GM10248 (cell line): ENCODE results near the gene ORC6.

Experiments used
- CTCF ChIA-PET: fragments of 300-600 bp; sonication (Branson Sonifier 250); formaldehyde crosslinking; extraction: SDS; loops from one replicate; lab custom pipeline; 2021; ENCODE audit warnings: antibody characterized with exemption; lab: Yijun Ruan, JAX
- POLR2A ChIA-PET: fragments of 350-650 bp; sonication (Branson Sonifier 250); formaldehyde crosslinking; extraction: SDS; loops from one replicate; lab custom pipeline; 2020; ENCODE audit warnings: antibody characterized with exemption; lab: Yijun Ruan, JAX
- DNase-seq: peaks from one replicate; pipeline ENCODE4 v3.0.0; 2012; ENCODE audit errors: extremely low spot score
- CTCF ChIP-seq: IDR thresholded peaks from 2 replicates; pipeline ENCODE4 v1.5.1; 2012; ENCODE audit warnings: mild to moderate bottlenecking, low read depth; ENCODE audit errors: extremely low read depth, missing control alignments, control extremely low read depth

Gene ORC6

GRCh38 chr16:46700048-46700447 is 10.6 kb downstream of the ORC6 start:
- ChIA-PET CTCF (interaction anchor here (2.1 kb wide), 1 partner anchor 9 kb away, joined by 9 read pairs; no protein-coding TSS in a partner anchor), POLR2A (no interaction called here)
- TF ChIP-seq CTCF: no peak
- no peak for DNase-seq

GRCh38 chr16:46701615-46702014 is 12.2 kb downstream of the ORC6 start:
- no peak for TF ChIP-seq CTCF
- ChIA-PET CTCF (no interaction called here), POLR2A (no interaction called here)
- no peak for DNase-seq

- TF ChIP-seq CTCF: no peak
- ChIA-PET CTCF (no interaction called here), POLR2A (no interaction called here)
- DNase-seq: no peak
Observed at GRCh38 chr16:46702030-46702429, 12.6 kb downstream of the ORC6 start.

- no peak for TF ChIP-seq CTCF
- POLR2A ChIA-PET: no interaction called here
- no peak for DNase-seq
- CTCF ChIA-PET: interaction anchor here (0.8 to 1.2 kb wide), 2 partner anchors 15 to 202 kb away, joined by 3 to 6 read pairs; no protein-coding TSS in a partner anchor
Observed at GRCh38 chr16:46706642-46707041, 17.2 kb downstream of the ORC6 start.

GRCh38 chr16:46709469-46710005 is 20.1 kb downstream of the ORC6 start:
- DNase-seq: no peak
- CTCF ChIA-PET: interaction anchor here (0.9 to 2.2 kb wide), 5 partner anchors 10 to 19 kb away, joined by 3 to 9 read pairs (median 5); no protein-coding TSS in a partner anchor
- POLR2A ChIA-PET: no interaction called here
- TF ChIP-seq CTCF: no peak

- no peak for TF ChIP-seq CTCF
- POLR2A ChIA-PET: no interaction called here
- no peak for DNase-seq
- CTCF ChIA-PET: interaction anchor here (1.4 to 1.7 kb wide), 2 partner anchors 14 to 21 kb away, joined by 3 to 5 read pairs; no protein-coding TSS in a partner anchor
Observed at GRCh38 chr16:46711106-46712058, 21.9 kb downstream of the ORC6 start.
